Measurements from ENCODE around the gene PRKCH. TPM values are rescaled to one million over a fixed set of nuclear protein-coding genes. Genes with fewer than 3 reads are reported as not detected.

The PRKCH gene
- total and polyA plus RNA-seq, 2 experiments from 2014 or later, result 7.1 to 11.2 TPM

DNA sequence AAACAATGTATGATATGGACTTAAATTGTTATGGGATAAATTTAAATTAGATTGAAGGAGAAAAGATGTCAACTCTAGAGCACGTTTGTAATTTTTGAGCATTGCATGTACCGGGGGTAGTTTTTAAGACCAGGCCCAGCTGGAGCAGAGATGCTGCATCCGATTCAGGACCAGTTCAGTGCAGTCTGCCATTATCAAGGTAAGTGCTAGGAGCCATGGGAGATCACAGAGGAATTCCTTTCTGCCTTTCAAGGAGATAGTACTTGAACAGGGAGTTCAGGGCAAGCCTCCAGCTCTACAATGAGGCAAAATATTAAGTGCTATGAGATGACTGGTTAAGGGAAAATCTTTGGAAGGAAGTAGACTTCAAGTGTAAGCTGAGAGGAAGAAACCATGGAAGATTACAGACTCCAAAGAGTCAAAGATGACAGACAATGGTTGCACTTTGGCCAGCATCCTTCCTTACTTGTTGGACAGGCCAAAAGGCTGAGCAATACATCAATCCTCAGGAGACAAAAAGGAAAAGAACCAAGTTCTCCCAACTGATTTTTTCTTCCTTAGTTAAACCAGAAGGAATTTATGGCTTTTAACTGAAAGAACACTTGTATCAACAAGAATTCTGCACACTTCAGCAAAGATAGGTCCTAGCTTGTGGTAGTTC lies 260.7 kb downstream of the PRKCH start:
- peaks cover 29% of the 10 kb centered on the region for H3K4me1 ChIP-seq (ENCODE audit: insufficient read depth)
- no peak overlapping the region for H2AFZ ChIP-seq
- H3K9me2 ChIP-seq (replicated peaks; ENCODE audit: insufficient read depth), result no peaks in the 10 kb centered on the region
- H3K36me3 ChIP-seq (replicated peaks; ENCODE audit: insufficient read depth, low read depth), result no peaks in the 10 kb centered on the region
- DNase-seq (ENCODE audit: low spot score), result no peak
- H3K79me2 ChIP-seq, result no peaks in the 10 kb centered on the region
- no peaks in the 10 kb centered on the region for H4K20me1 ChIP-seq (ENCODE audit: insufficient read depth, poor library complexity, severe bottlenecking)
- 74% methylated on average over 3 of the region's 3 CpGs for WGBS (ENCODE audit: low lambda C conversion rate, missing lambda C conversion rate)
- H3K4me2 ChIP-seq, result peak overlapping the region; percentile 52
- no peaks in the 10 kb centered on the region for H3K27me3 ChIP-seq
- peak overlapping the region; percentile 43 for H3K27ac ChIP-seq
- no peak overlapping the region for H3K4me3 ChIP-seq
- no peaks in the 10 kb centered on the region for H3K9me3 ChIP-seq (ENCODE audit: low read depth)
- no peak for TF ChIP-seq EZH2 (IDR thresholded peaks at IDR 0.05; ENCODE audit: borderline replicate concordance)
- TF ChIP-seq, protein P1, sequence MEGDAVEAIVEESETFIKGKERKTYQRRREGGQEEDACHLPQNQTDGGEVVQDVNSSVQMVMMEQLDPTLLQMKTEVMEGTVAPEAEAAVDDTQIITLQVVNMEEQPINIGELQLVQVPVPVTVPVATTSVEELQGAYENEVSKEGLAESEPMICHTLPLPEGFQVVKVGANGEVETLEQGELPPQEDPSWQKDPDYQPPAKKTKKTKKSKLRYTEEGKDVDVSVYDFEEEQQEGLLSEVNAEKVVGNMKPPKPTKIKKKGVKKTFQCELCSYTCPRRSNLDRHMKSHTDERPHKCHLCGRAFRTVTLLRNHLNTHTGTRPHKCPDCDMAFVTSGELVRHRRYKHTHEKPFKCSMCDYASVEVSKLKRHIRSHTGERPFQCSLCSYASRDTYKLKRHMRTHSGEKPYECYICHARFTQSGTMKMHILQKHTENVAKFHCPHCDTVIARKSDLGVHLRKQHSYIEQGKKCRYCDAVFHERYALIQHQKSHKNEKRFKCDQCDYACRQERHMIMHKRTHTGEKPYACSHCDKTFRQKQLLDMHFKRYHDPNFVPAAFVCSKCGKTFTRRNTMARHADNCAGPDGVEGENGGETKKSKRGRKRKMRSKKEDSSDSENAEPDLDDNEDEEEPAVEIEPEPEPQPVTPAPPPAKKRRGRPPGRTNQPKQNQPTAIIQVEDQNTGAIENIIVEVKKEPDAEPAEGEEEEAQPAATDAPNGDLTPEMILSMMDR (IDR thresholded peaks at IDR 0.05; ENCODE audit: poor library complexity), result no peak
- TF ChIP-seq EZH2phosphoT487 (IDR thresholded peaks at IDR 0.05; ENCODE audit: low read depth, severe bottlenecking, unreplicated experiment), result no peak

DNA sequence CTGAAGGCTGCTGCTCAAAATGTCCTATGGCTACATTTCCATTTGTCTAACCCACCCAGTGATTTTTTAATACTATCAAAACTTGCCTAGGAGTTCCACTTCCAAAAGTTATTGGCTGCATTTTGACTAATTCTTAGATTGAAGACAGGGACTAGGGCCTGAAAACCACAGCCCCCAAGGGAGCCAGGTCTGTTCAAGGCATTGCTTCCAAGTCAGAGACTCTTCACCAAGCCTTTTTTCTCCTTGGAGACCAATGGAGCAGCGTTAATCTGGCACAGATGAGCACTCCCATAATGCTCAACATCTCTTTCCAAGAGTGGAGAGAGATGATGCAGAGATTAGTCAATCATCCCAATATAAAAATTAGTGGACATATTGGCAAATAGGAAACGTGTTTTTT lies 261.4 kb downstream of the PRKCH start:
- no peaks in the 10 kb centered on the region for H3K36me3 ChIP-seq (replicated peaks; ENCODE audit: insufficient read depth, low read depth)
- H3K4me2 ChIP-seq, result no peak overlapping the region
- H3K4me1 ChIP-seq (ENCODE audit: insufficient read depth), result peaks cover 29% of the 10 kb centered on the region
- no peaks in the 10 kb centered on the region for H3K9me2 ChIP-seq (replicated peaks; ENCODE audit: insufficient read depth)
- 99% methylated on average over 2 of the region's 2 CpGs for WGBS (ENCODE audit: low lambda C conversion rate, missing lambda C conversion rate)
- no peaks in the 10 kb centered on the region for H3K27me3 ChIP-seq
- no peak overlapping the region for H3K4me3 ChIP-seq
- H3K9me3 ChIP-seq (ENCODE audit: low read depth), result no peaks in the 10 kb centered on the region
- TF ChIP-seq EZH2 (IDR thresholded peaks at IDR 0.05; ENCODE audit: borderline replicate concordance) (no peak), EZH2phosphoT487 (IDR thresholded peaks at IDR 0.05; ENCODE audit: low read depth, severe bottlenecking, unreplicated experiment) (no peak)
- TF ChIP-seq, protein P1 (IDR thresholded peaks at IDR 0.05; ENCODE audit: poor library complexity), result no peak
- no peak for DNase-seq (ENCODE audit: low spot score)
- no peaks in the 10 kb centered on the region for H3K79me2 ChIP-seq
- H4K20me1 ChIP-seq (ENCODE audit: insufficient read depth, poor library complexity, severe bottlenecking), result no peaks in the 10 kb centered on the region
- H3K27ac ChIP-seq, result peak overlapping the region; percentile 43
- no peak overlapping the region for H2AFZ ChIP-seq

DNA sequence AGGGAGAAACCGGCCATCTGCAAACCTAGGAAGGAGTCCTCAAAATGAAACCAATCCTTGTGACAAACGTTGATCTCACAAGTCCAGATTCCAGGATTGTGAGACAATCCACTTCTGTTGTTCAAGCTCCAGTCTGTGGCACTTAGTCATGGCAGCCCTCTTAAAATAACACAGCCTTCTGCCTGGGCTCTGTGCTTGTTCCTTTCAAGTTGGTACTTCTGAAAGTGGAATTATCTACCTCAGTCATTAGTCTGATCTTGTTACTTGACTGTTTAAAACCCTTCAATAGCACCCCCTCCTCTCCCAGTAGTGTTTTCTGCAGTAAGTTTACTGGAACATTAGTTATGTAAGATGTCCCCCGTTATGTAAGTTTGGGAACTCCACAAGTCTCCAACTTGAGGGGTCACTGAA lies 263.0 kb downstream of the PRKCH start:
- H3K9me2 ChIP-seq (replicated peaks; ENCODE audit: insufficient read depth), result no peaks in the 10 kb centered on the region
- no peaks in the 10 kb centered on the region for H3K36me3 ChIP-seq (replicated peaks; ENCODE audit: insufficient read depth, low read depth)
- no peaks in the 10 kb centered on the region for H3K79me2 ChIP-seq
- H3K9me3 ChIP-seq (ENCODE audit: low read depth), result no peaks in the 10 kb centered on the region
- H3K27ac ChIP-seq, result peak overlapping the region; percentile 10
- DNase-seq (ENCODE audit: low spot score), result no peak
- H3K27me3 ChIP-seq, result no peaks in the 10 kb centered on the region
- no peak overlapping the region for H2AFZ ChIP-seq
- no peak overlapping the region for H3K4me3 ChIP-seq
- H4K20me1 ChIP-seq (ENCODE audit: insufficient read depth, poor library complexity, severe bottlenecking), result no peaks in the 10 kb centered on the region
- WGBS (ENCODE audit: low lambda C conversion rate, missing lambda C conversion rate), result 56% methylated on average over 3 of the region's 3 CpGs
- TF ChIP-seq, protein P1 (IDR thresholded peaks at IDR 0.05; ENCODE audit: poor library complexity), result no peak
- TF ChIP-seq EZH2 (IDR thresholded peaks at IDR 0.05; ENCODE audit: borderline replicate concordance) (no peak), EZH2phosphoT487 (IDR thresholded peaks at IDR 0.05; ENCODE audit: low read depth, severe bottlenecking, unreplicated experiment) (no peak)
- no peak overlapping the region for H3K4me2 ChIP-seq
- peaks cover 29% of the 10 kb centered on the region for H3K4me1 ChIP-seq (ENCODE audit: insufficient read depth)

Measured in hepatocyte (in vitro differentiated cells).